NCI-H510A treated with DMSO at 0.1 percent for 48 hours (cell line): ENCODE measurements around the gene CFAP77.
A peak's percentile ranks its signal among the peaks of the same experiment; 100 is the strongest.

ENCODE experiments used
- DNase-seq: peaks from one replicate; lab custom pipeline; 2025; lab: John Stamatoyannopoulos, UW

CFAP77 gene

DNA sequence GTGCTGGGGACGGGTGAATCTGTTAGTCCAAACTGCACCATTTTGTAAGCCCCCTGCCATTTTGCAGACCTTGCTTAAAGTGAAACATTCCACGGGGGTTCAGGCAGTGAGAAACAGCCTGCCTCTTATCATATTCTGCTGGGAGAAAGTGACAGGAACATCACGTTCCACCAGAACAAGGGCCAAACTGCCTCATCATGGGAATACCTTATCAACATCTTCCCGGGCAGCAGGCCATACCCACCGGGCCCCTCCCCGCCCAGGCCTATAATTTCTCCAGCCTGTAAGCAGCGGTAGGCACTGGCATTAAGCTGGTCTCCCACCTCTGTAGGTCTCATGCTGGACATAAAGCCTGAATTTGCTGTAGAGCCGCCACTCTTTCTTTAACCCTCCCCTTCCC, 1.5 kb upstream of the CFAP77 start:
- no peak for DNase-seq

- no peak for DNase-seq
These were observed 631 bp downstream of the CFAP77 start for GRCh38 chr9:132410642-132411041.

- DNase-seq, result peak; percentile 67
These were observed 1.1 kb downstream of the CFAP77 start for GRCh38 chr9:132411091-132411508.

GRCh38 chr9:132412089-132412488, 2.1 kb downstream of the CFAP77 start:
- DNase-seq, result peak; percentile 16

- no peak for DNase-seq
These were observed 3.9 kb downstream of the CFAP77 start for GRCh38 chr9:132413926-132414325.

DNA sequence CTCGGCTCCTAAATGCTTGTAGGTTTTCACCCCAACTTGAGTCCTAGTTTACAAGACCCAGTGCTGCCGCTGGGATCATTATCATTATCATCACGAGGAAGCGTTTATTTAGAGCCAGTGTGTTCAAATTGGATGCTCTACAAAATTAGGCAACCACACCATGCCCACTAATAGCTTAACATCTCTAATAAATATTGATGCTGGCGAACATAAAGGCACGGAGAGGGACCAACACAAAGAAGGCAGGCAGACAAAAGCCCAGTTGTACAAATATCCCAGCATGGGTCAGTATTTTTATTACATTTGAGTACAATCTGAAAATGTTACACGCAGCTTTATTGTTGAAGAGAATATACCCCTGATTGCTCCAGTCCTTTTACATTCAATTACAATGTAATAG, 4.7 kb downstream of the CFAP77 start:
- DNase-seq, result no peak

DNA sequence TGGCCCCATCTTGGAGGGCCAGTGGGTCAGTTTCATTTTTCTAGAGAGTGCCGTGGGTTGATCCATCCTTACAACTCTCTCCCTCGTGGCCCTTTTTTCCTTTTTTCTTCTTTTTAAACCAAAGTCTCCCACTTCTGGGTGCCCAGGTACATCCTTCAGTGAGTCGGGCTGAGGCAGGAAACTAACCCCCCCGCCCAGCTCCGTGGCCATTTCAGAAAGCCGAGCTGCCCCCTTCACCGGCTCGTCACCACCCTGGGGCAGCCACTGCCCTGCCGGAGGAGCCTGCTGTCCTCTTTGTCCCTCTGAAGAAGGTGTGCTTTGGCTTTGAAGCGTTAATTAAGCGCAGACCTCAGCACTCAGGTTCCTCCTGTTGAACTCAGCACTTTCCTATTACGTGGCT, 5.2 kb downstream of the CFAP77 start:
- no peak for DNase-seq

DNA sequence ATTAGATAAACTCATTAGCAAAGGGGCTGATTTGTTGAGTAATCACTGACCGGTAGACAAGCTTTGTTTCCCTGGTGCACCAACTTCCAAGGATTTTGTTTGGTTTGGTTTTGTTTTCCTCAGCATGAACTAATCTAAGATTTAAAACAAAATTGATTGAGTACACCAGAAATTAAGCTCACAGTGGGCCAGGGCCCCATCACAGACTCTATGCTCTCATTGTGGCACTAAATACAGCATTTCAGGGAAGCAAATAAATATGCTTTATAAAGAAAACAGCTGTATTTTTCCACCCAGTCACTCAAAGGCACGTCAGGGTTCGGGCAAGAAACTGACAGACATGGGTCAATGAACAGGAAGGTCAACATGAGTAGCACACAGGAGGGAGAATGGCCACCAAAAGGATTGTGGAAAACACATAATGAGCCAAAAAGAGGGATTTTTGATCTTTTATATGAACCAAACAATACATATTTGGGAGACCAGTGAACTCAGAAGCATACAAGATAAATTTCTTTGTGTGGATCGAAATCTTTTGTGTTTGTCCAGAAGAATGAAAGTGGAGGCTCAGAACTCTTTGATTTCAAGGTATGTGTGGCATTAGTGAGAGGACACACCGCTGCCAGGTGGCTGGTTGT, 8.8 kb downstream of the CFAP77 start:
- no peak for DNase-seq

DNA sequence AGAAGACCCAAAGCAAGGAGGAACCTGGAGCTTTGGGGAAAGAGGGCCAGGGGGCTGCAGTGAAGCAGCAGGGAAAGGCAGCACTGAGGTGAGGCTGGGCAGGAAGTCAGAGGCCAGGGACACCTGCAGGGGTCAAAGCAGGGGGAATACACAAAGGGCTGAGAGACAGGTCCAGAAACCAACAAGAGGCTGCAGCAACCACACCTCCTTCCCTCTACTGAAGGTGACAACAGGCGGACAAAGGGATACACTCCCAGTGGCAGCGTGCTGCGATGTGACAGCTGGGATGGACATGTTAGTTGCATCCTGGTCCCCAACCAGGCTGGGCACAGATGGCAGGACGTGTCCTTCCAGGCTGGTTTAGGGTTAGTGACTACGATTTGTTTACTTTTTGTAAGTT, 12.6 kb downstream of the CFAP77 start:
- DNase-seq, result no peak

GRCh38 chr9:132423503-132423902, 13.5 kb downstream of the CFAP77 start:
- no peak for DNase-seq

DNA sequence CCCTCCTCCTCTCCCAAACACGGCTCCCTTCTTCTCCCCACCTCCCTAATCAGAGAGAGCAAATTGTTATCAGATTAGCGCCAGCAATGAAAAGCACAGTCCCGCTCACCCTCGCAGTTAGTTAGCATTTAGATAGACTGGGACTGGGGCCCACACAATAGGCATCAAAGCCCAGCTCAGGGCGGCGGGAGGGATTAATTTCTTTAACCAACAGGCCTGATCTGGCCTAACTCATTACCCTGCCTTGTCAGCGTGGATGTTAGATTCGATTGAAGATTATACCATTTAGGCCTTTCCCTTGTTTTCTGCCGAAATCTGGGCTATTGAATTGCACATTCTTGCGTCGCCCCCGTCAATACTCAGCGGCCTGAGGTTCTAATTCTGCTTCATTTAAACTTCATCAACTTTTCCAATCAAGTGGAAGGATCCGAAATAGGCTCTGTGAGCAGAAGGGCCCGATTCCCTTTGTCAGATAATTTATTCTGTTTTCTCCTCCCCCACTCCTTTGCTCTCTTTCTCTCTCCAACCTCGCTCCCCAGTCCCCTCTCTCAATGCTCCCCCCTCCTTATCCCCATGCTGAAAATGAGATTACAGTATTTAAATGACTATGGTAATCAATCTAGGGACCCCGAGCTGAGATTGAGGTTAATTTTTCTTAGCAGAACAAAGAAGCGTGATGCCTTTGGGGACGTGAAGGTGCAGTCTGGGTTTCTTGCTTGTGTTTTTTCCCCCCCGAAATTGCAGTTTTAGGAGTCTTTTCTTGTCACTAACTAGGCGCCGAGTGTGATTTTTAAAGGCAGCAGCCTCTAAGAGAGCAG, 15.1 kb downstream of the CFAP77 start:
- DNase-seq, result no peak

GRCh38 chr9:132425675-132426062, 15.7 kb downstream of the CFAP77 start:
- DNase-seq, result no peak

- DNase-seq, result no peak
These were observed 16.8 kb downstream of the CFAP77 start for GRCh38 chr9:132426639-132427414.

- DNase-seq, result no peak
These were observed 21.0 kb downstream of the CFAP77 start for GRCh38 chr9:132430998-132431397.

- no peak for DNase-seq
These were observed 24.9 kb downstream of the CFAP77 start for GRCh38 chr9:132434881-132435280.

DNA sequence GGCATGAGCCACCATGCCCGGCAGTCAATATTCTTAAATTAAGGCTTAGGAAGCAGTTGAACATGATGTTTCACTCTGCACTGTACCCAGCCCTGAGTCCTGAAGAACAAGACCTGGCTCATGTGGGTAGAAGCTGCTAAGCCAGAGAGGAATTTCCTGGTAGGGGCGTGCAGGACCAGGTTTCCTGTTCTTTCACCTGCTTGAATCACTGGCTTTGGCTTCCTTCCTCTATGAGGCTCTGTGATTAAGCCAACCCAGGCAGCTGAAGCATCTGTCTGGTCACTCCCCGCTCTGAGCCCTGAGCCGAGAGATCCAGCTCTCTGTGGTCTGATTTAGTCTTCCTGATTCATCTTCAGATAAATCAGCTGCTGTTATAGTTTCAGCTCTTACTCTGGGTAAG, 29.1 kb downstream of the CFAP77 start:
- DNase-seq, result no peak

DNA sequence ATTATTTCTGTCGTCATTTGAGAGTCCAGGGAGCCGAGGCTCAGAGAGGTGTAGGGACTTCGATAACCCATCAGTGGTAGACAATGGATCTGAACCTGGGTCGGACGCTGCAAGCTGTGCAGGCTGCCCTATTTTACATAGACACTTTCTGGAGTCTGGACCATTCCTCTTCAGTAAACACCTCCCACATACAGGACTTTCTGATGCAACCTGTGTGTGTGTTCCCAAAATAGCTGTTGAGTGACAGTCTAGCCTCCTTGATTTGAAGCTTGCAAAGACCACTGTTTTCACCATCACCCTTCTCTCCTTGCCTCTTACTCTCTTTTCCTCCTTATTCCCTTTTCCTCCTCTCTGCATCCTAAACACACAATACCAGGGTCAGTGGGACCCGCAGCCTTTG, 30.7 kb downstream of the CFAP77 start:
- no peak for DNase-seq

DNA sequence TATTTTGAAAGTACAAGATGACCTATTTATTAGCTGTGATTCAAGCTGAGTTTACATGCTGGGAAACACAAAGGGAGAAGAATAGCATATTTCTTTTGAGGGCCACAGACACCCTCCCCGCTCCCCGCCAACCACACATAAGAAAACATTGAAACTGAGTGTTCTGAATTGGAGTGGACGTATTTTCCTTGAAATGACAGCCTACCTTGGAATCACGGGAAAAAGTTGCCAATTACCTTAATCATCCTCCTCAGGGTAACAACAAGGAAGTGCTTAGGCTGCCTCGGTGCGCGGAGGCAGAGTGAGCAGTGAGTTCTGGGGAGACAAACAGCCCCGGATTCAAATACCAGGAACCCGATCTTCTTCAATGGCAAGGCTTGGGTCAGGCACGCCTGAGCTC, 31.4 kb downstream of the CFAP77 start:
- no peak for DNase-seq

DNA sequence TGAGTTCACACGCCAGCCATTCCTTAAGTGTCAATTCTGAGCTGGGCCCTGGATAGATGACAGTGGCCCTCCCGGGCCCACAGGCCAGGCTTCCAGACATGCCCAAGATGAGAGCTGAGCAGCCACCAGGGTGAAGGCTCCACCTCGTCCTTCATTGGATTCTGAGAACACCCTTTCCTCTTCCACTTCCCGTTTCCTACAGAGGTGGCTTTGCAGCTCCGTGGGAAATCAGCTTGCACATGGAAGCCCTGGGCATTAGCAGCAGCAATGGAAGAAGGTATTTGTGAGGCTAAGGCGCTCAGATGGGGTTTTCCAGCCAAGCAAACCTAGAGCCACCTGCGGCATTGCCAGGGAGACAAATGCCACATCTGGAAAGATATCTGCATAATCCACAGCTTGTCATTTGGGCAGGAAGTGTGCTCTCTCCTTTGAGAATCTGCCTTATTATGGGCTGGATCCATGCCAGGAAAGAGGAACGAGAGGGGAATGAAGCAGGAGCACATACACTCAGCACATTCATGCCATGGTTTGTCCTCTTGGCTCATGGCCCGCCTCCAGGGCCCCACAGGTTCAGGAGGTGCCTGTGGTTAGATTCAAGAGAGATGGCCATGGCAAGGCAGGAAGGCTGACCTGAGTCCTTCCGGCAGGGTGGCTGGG, 34.1 kb downstream of the CFAP77 start:
- DNase-seq, result peak; percentile 87

- no peak for DNase-seq
These were observed 36.9 kb downstream of the CFAP77 start for GRCh38 chr9:132446887-132447286.

- no peak for DNase-seq
These were observed 37.3 kb downstream of the CFAP77 start for GRCh38 chr9:132447346-132447745.

DNA sequence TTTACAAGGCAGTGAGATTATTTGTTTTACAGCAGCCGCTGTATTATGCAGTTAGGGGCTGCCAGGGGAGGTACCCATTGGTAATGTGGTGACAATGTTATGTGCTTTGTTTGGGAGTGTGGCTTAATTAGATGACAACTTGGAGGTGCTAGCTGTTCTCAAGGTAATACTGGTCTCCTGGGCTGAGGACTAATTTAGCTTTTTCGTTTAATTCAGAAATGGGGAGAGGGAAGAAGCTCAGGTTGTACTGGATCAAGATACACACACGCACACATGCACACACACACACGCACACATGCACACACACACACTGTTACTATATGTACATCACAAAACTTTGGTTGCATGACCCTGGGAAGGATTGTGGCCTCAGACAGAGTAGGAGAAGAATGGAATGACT, 37.9 kb downstream of the CFAP77 start:
- no peak for DNase-seq
